OCI-LY1 (cell line): ENCODE results near the gene CFAP99.
"Not testable (repeated sequence)": the region's sequence is repeated elsewhere in the genome, so short reads cannot be mapped to it uniquely, and the experiment has no call there.

Source experiments
- H2AFZ ChIP-seq: fragments of 200-600 bp; sonication (generic), shearing (Covaris generic); 2 replicates; pipeline ENCODE4 v1.6.0; 2014; ENCODE audit warnings: antibody characterized with exemption, mild to moderate bottlenecking, low read length
- H3F3A ChIP-seq: fragments of 200-600 bp; sonication (generic), shearing (Covaris generic); 2 replicates; pipeline ENCODE4 v1.6.0; 2014; ENCODE audit warnings: mild to moderate bottlenecking, antibody characterized with exemption, low read length, moderate library complexity; ENCODE audit not compliant: insufficient read depth
- H3K27ac ChIP-seq: fragments of 200-600 bp; sonication (generic); 2 replicates; pipeline ENCODE4 v1.5.1; 2014; ENCODE audit warnings: low read length, mixed run types, mild to moderate bottlenecking, low read depth; ENCODE audit not compliant: poor library complexity, severe bottlenecking
- H3K27me3 ChIP-seq: fragments of 200-600 bp; sonication (generic); 2 replicates; pipeline ENCODE4 v1.6.0; 2014; ENCODE audit warnings: antibody characterized with exemption, mild to moderate bottlenecking, low read length, moderate library complexity; ENCODE audit not compliant: insufficient read depth
- H3K36me3 ChIP-seq: fragments of 200-600 bp; sonication (generic); 2 replicates; pipeline ENCODE4 v1.6.1; 2014; ENCODE audit warnings: mild to moderate bottlenecking, antibody characterized with exemption, low read length, moderate library complexity, mixed read lengths; ENCODE audit not compliant: insufficient read depth
- H3K4me1 ChIP-seq: fragments of 200-600 bp; sonication (generic); 2 replicates; pipeline ENCODE4 v1.5.1; 2014; ENCODE audit warnings: mild to moderate bottlenecking, low read length, moderate library complexity; ENCODE audit not compliant: insufficient read depth, severe bottlenecking
- H3K4me2 ChIP-seq: fragments of 200-600 bp; sonication (generic), shearing (Covaris generic); 2 replicates; pipeline ENCODE4 v1.6.1; 2014; ENCODE audit warnings: low read length
- H3K4me3 ChIP-seq: fragments of 200-600 bp; sonication (generic); 2 replicates; pipeline ENCODE4 v1.5.1; 2014; ENCODE audit warnings: low read length, low read depth, mild to moderate bottlenecking, mixed read lengths; ENCODE audit not compliant: poor library complexity, severe bottlenecking
- H3K79me2 ChIP-seq: fragments of 200-600 bp; shearing (Covaris generic); 2 replicates; pipeline ENCODE4 v1.6.1; 2016; ENCODE audit warnings: mixed run types, low read length, mixed read lengths; ENCODE audit not compliant: insufficient read depth
- H3K9ac ChIP-seq: fragments of 200-600 bp; sonication (generic), shearing (Covaris generic); 2 replicates; pipeline ENCODE4 v1.6.1; 2014; ENCODE audit warnings: mild to moderate bottlenecking, low read length, mixed read lengths
- H3K9me2 ChIP-seq: fragments of 200-600 bp; sonication (generic), shearing (Covaris generic); 2 replicates; pipeline ENCODE4 v1.6.1; 2014; ENCODE audit warnings: low read depth, mild to moderate bottlenecking, low read length, mixed read lengths
- H3K9me3 ChIP-seq: fragments of 200-600 bp; shearing (Covaris generic); 2 replicates; pipeline ENCODE4 v1.6.1; 2014; ENCODE audit warnings: low read length, mixed read lengths
- H4K20me1 ChIP-seq: fragments of 200-600 bp; sonication (generic), shearing (Covaris generic); 2 replicates; pipeline ENCODE4 v1.6.0; 2016; ENCODE audit warnings: mild to moderate bottlenecking, low read length; ENCODE audit not compliant: insufficient read depth
- CTCF ChIP-seq: fragments of 200-600 bp; sonication (generic), shearing (Covaris generic); IDR thresholded peaks from 2 replicates; pipeline ENCODE4 v1.5.1; 2017; ENCODE audit warnings: mild to moderate bottlenecking, antibody characterized with exemption, low read length, moderate library complexity, mixed read lengths
- EZH2 ChIP-seq: fragments of 200-600 bp; sonication (generic), shearing (Covaris generic); IDR thresholded peaks from 2 replicates; pipeline ENCODE4 v1.8.0; 2017; ENCODE audit warnings: borderline replicate concordance, mixed run types, mild to moderate bottlenecking, antibody characterized with exemption, low read length, moderate library complexity, mixed read lengths

The CFAP99 gene

GRCh38 chr4:2465032-2465431, 46.3 kb downstream of the CFAP99 start:
- Histone ChIP-seq H4K20me1 (no peaks in the 10 kb centered on the region), H3K4me2 (no peak overlapping the region), H3K9me2 (no peaks in the 10 kb centered on the region), H3K79me2 (peaks cover 9% of the 10 kb centered on the region), H3K4me1 (peaks cover 13% of the 10 kb centered on the region), H3K9ac (no peak overlapping the region), H3K4me3 (no peak overlapping the region), H3K36me3 (peaks cover 5% of the 10 kb centered on the region; the same call in 1 of the 2 replicates), H3K9me3 (no peaks in the 10 kb centered on the region), H2AFZ (no peak overlapping the region), H3K27ac (no peak overlapping the region), H3F3A (no peaks in the 10 kb centered on the region), H3K27me3 (no peaks in the 10 kb centered on the region)
- TF ChIP-seq CTCF = no peak
- TF ChIP-seq EZH2 = no peak

GRCh38 chr4:2465544-2465943, 46.8 kb downstream of the CFAP99 start:
- not testable (repeated sequence) for H3K9me3 ChIP-seq, H3K27ac ChIP-seq, H3K4me2 ChIP-seq, H4K20me1 ChIP-seq, H3F3A ChIP-seq, H2AFZ ChIP-seq, H3K4me3 ChIP-seq, H3K9ac ChIP-seq, H3K27me3 ChIP-seq, H3K9me2 ChIP-seq
- Histone ChIP-seq H3K79me2 (peaks cover 14% of the 10 kb centered on the region), H3K36me3 (peaks cover 10% of the 10 kb centered on the region), H3K4me1 (peaks cover 18% of the 10 kb centered on the region)

- Histone ChIP-seq H3F3A (no peaks in the 10 kb centered on the region), H3K27ac (peak within 1 kb of the TSS; percentile 70), H3K4me1 (peaks cover 14% of the 10 kb centered on the region), H3K9ac (peak within 1 kb of the TSS; percentile 98), H3K9me2 (no peaks in the 10 kb centered on the region), H3K4me2 (peak within 1 kb of the TSS; percentile 99), H4K20me1 (no peaks in the 10 kb centered on the region), H3K79me2 (peaks cover 42% of the 10 kb centered on the region), H3K36me3 (peaks cover 38% of the 10 kb centered on the region), H3K9me3 (no peaks in the 10 kb centered on the region), H2AFZ (no peak within 1 kb of the TSS), H3K27me3 (no peaks in the 10 kb centered on the region), H3K4me3 (peak within 1 kb of the TSS; percentile 89)
- no peak for TF ChIP-seq CTCF
- no peak for TF ChIP-seq EZH2
Observed at GRCh38 chr4:2468456-2469191, 49.9 kb downstream of the CFAP99 start, which contains the start of gene RNF4. TSS of gene RNF4 (plus strand) at chr4:2469106. CDS start at chr4:2490494, 21,388 bp downstream.
